Stimulated activated CD4-positive, alpha-beta T cell treated with anti-CD3 and anti-CD28 coated beads, Interleukin-1b, Interleukin-23, amount 100 ng/mL, for 4 hours (primary cell): ENCODE results near the gene ATG9B.
A peak's percentile ranks its signal among the peaks of the same experiment; 100 is the strongest.

ENCODE experiments used
- DNase-seq, 2 donors: peaks; one replicate each; pipeline ENCODE4 v3.0.0-alpha.2; 2020; ENCODE audit warnings: low read depth in 2 of 2

ATG9B gene

GRCh38 chr7:150981644-150982043 is 42.6 kb downstream of the ATG9B start:
- DNase-seq = no peak

- no peak for DNase-seq
These were observed 43.6 kb downstream of the ATG9B start for GRCh38 chr7:150980663-150981062.

- no peak for DNase-seq
These were observed 44.4 kb downstream of the ATG9B start for GRCh38 chr7:150979713-150980390.

GRCh38 chr7:150978126-150978789 is 46.0 kb downstream of the ATG9B start, which contains the start of gene KCNH2:
Gene KCNH2, minus strand, starts transcription at chr7:150978321. Its CDS starts 408 bp downstream, at chr7:150977913.
- DNase-seq = peak in 1 of 2 donors; percentile 39

GRCh38 chr7:150977382-150978125 is 46.7 kb downstream of the ATG9B start:
- DNase-seq = no peak

DNA sequence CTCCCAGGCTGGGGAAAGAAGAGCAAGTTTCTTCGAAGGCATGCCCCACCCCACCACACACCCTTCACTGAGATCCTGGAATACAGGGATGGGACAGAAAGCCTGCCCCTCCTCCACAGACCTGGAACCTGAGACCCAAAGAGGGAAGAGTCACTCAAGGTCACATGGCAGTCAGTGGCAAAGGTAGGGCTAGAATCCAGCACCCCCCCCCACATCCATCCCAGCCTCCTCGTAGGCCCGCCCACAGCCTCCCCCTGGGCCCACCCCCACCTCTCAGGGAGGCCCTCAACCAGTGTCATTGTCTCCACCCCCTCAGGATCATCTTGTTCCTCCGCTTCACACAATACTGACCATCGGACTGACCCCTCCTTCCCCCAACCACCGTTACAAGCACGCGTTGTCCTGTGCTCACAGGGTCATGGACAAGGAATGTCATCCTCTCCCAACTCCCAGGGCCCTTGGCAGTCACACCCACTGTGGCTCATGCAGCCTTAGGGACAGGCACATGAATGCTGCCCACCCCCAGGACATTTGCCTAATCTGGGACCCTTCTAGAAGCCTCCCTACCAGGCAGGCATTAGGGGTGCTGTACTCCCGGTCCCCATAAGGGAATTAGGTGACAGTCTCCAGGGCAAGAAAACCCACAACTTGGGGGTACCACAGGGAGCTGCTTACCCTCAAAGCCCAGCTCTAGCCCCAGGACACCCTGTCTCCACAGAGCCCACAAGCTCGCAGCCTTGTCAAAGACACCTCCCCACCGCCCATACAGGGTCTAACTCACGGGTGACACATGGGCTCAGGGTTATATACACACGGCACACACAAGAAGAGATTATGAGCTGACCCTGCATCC is 47.5 kb downstream of the ATG9B start:
- DNase-seq = no peak

GRCh38 chr7:150975536-150976319 is 48.6 kb downstream of the ATG9B start:
- no peak for DNase-seq

- DNase-seq = peak; percentile 72 to 88
These were observed 49.6 kb downstream of the ATG9B start for GRCh38 chr7:150974468-150975391.

DNA sequence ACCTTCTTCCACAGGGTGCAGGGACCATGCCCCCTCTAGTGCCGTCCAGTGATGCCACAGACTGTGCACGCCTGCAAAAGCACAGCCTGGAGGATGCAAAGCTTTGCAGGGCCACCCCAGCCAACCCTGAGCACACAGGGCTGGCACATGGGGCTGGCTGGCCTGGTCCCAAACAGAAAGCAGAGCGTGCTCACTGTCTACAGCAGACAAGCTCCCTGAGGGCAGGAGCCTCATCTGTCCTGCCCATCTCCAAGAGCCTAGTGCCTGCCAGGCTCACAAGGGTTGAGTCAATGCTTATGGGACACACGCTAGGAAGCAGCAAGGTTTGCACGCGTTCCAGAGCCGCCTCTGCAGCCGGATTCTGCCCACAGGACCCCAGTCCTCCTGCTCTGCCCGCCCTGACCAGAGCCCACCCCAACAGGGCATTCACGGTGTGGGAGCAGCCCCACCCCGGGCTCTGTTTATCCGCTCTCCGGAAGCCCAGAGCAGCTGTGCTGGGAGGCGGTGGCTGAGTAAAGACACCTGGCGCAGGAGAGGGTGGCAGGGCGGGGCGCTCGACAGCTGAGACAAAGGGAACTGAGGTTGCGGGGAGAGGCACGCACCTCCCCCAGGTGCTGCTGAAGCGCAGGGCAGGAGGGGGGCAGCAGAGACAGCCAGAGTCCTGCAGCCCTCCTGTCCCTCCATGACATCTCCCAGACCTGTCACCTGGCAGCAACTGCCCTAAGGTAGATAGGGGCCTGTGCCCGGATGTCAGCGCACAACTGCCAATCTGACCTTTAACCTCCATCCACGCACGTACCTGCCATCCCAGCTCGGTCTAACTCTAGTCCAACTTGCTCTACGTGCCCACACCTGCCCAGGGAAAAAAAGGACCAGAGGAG is 50.5 kb downstream of the ATG9B start:
- DNase-seq = no peak

GRCh38 chr7:150972741-150973140 is 51.6 kb downstream of the ATG9B start:
- DNase-seq = no peak

GRCh38 chr7:150972023-150972468 is 52.2 kb downstream of the ATG9B start:
- no peak for DNase-seq

DNA sequence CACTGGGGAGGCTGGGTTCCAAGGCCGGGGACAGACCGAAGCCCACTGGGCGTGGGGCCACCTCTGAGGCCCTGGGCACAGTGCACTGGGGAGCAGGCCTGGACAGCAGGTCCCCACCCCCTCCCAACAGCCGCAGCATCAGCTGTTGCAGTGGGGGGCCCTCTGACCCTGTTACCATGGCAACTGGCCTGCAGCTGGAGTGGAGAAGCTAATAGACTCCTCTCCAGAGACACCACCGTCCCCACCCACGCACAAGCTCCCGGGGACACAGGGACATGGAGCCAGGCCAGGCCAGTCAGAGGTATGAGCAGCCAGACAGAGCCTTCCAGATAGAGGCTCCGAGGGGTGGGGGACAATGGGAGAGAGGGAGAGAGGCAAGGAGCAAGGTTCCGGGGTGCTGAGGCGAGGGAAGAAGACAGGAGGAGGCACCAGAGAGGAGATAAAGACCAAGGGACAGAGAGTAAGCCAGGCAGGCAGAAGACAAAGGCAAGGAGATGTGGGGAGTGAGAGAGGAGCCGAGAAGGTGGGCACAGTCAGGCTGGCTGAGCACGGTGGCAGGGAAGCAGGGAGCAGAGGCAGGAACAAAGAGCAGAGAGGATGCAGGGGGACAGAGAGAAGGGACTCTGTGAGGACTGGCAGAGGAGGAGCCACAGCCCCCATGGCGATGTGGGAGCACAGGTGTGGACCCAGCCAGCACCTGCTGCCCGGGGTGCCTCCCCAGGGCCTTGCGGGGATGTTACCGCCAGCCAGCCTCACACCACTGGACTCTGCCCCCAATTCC is 52.9 kb downstream of the ATG9B start:
- DNase-seq = no peak

DNA sequence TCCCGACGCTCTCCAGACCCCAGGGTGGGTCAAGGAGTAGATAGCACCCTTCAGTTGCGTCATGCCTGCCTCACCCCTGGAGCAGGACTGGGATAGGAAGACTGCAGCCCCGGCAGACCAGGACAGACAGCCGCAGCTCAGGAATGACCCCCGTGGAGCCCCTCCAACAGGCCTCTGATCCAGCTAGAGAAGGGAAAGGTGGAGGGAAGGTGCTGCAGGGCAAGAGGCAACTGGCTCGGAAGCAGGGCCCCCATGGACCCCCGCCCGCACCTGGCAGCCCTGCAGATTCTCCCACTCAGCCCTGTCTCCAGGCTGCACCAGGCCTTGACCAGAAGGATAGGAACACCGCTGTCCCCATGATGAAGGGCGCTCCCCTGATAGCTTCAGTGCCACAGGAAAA is 53.9 kb downstream of the ATG9B start:
- DNase-seq = no peak

DNA sequence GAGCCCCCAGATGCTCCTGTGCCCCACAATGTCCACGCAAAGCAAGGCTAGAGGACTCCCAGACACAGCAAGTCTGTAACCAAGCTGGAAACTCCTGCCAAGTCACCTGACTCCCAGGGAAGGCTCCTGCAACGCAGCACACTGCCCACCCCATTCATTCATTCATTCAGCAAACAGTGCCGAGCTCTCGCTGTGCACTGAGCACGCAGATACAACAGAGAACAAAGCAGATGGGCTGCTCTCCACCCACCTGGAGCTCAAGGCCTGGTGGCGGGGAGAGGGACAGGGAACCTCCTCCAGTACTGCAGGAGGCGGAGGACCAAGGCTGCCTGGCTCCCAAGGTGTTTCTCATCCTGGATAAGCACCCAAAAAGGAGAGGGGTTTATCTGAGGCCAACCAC is 54.8 kb downstream of the ATG9B start:
- no peak for DNase-seq

GRCh38 chr7:150968734-150969372 is 55.4 kb downstream of the ATG9B start:
- DNase-seq = no peak

GRCh38 chr7:150968056-150968733 is 56.1 kb downstream of the ATG9B start:
- no peak for DNase-seq

GRCh38 chr7:150967349-150967748 is 56.9 kb downstream of the ATG9B start:
- DNase-seq = no peak
